ENCODE results near the gene TIMP4. TPM values are rescaled to one million over a fixed set of nuclear protein-coding genes. Genes with fewer than 3 reads are reported as not detected.

Gene TIMP4
- total RNA-seq, 1 experiment from 2014 or later = 15.5 TPM

DNA sequence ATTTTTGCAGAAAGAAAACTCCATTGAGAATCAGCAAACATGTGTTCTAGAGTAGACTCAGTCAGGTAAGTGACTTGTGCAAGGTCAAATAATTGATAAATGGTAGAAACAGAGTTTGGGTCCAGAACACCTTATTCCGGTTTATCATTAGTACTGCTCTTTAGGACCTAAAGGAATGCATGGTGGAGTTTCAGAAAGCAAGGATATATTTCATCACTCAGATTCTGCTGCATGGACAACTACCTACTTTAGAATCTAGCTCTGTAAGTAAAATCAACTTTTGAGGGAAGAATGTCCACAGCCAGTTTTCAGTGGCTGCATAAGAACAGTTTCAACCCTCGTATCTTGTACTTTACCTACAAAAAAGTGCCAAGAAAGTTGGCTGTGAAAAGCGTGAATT, 43.6 kb downstream of the TIMP4 start:
- DNase-seq = no peak
- Histone ChIP-seq H3K4me3 (no peak overlapping the region), H4K20me1 (ENCODE audit: insufficient read depth) (no peaks in the 10 kb centered on the region), H3K4me1 (replicated peaks; ENCODE audit: insufficient read depth) (no peaks in the 10 kb centered on the region), H2AFZ (no peak overlapping the region), H3K27ac (no peak overlapping the region), H3K79me2 (ENCODE audit: low read depth) (no peaks in the 10 kb centered on the region), H3F3A (ENCODE audit: insufficient read depth, low read depth) (no peaks in the 10 kb centered on the region), H3K27me3 (ENCODE audit: insufficient read depth, low read depth) (peaks cover 4% of the 10 kb centered on the region; the same call in 1 of the 2 replicates), H3K4me2 (no peak overlapping the region), H3K9me2 (ENCODE audit: insufficient read depth) (no peaks in the 10 kb centered on the region), H3K36me3 (ENCODE audit: low read depth) (no peaks in the 10 kb centered on the region), H3K9me3 (ENCODE audit: insufficient read depth, low read depth) (0 out of 2 replicates have a peak, but pooled peaks cover 3% of the 10 kb centered on the region)
- no TSS peak for BruUV-seq (replicated peaks)
- intact Hi-C loops (cut with micrococcal nuclease; ENCODE audit: unreplicated experiment) = no loop called here
- ChIA-PET CTCF (no interaction called here), POLR2A (ENCODE audit: unreplicated experiment) (no interaction called here)
- TF ChIP-seq EZH2 (IDR thresholded peaks at IDR 0.05; ENCODE audit: low read depth) = no peak
- no peak for TF ChIP-seq CTCF (conservative IDR thresholded peaks at IDR 0.05)

DNA sequence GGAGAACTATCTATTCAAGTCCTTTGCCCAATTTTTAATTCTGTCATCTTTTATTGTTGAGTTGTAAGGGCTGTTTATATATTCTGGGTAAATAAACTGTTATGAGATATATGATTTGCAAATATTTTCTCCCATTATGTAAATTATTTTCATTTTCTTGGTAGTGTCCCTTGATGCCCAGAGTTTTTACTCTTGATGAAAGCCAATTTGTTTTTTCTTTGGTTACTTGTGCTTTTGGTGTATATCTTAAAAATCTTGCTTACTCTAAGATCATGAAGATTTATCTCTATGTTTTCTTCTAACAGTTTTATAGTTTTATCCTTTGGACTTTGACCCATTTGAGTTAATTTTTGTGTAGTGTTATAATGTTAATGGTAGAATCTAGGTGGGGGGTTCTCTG, 44.5 kb downstream of the TIMP4 start:
- no peaks in the 10 kb centered on the region for H3K36me3 ChIP-seq (ENCODE audit: low read depth)
- no peaks in the 10 kb centered on the region for H4K20me1 ChIP-seq (ENCODE audit: insufficient read depth)
- 0 out of 2 replicates have a peak, but pooled peaks cover 4% of the 10 kb centered on the region for H3K9me3 ChIP-seq (ENCODE audit: insufficient read depth, low read depth)
- DNase-seq = no peak
- H3K79me2 ChIP-seq (ENCODE audit: low read depth) = no peaks in the 10 kb centered on the region
- no peak for TF ChIP-seq EZH2 (IDR thresholded peaks at IDR 0.05; ENCODE audit: low read depth)
- TF ChIP-seq CTCF (conservative IDR thresholded peaks at IDR 0.05) = no peak
- BruUV-seq (replicated peaks) = no TSS peak
- H3K4me1 ChIP-seq (replicated peaks; ENCODE audit: insufficient read depth) = no peaks in the 10 kb centered on the region
- no peaks in the 10 kb centered on the region for H3K9me2 ChIP-seq (ENCODE audit: insufficient read depth)
- H2AFZ ChIP-seq = no peak overlapping the region
- H3K27me3 ChIP-seq (ENCODE audit: insufficient read depth, low read depth) = peaks cover 10% of the 10 kb centered on the region; the same call in 1 of the 2 replicates
- ChIA-PET POLR2A (ENCODE audit: unreplicated experiment) (no interaction called here), CTCF (no interaction called here)
- H3K27ac ChIP-seq = no peak overlapping the region
- intact Hi-C loops (cut with micrococcal nuclease; ENCODE audit: unreplicated experiment) = no loop called here
- no peak overlapping the region for H3K4me2 ChIP-seq
- H3K4me3 ChIP-seq = no peak overlapping the region
- no peaks in the 10 kb centered on the region for H3F3A ChIP-seq (ENCODE audit: insufficient read depth, low read depth)

GRCh38 chr3:12107071-12107713, 51.5 kb downstream of the TIMP4 start:
- H4K20me1 ChIP-seq (ENCODE audit: insufficient read depth) = no peaks in the 10 kb centered on the region
- no peaks in the 10 kb centered on the region for H3K4me1 ChIP-seq (replicated peaks; ENCODE audit: insufficient read depth)
- 0 out of 2 replicates have a peak, but pooled peaks cover 4% of the 10 kb centered on the region for H3K9me3 ChIP-seq (ENCODE audit: insufficient read depth, low read depth)
- H3K4me3 ChIP-seq = no peak overlapping the region
- CTCF ChIA-PET = no interaction called here
- no peaks in the 10 kb centered on the region for H3K36me3 ChIP-seq (ENCODE audit: low read depth)
- H3K4me2 ChIP-seq = no peak overlapping the region
- H3K27ac ChIP-seq = no peak overlapping the region
- DNase-seq = no peak
- no peaks in the 10 kb centered on the region for H3K79me2 ChIP-seq (ENCODE audit: low read depth)
- no peaks in the 10 kb centered on the region for H3K9me2 ChIP-seq (ENCODE audit: insufficient read depth)
- intact Hi-C loops (cut with micrococcal nuclease; ENCODE audit: unreplicated experiment) = no loop called here
- H3K27me3 ChIP-seq (ENCODE audit: insufficient read depth, low read depth) = peaks cover 29% of the 10 kb centered on the region; the same call in 1 of the 2 replicates
- BruUV-seq (replicated peaks) = no TSS peak
- POLR2A ChIA-PET (ENCODE audit: unreplicated experiment) = no interaction called here
- TF ChIP-seq CTCF (conservative IDR thresholded peaks at IDR 0.05) (no peak), EZH2 (IDR thresholded peaks at IDR 0.05; ENCODE audit: low read depth) (no peak)
- no peaks in the 10 kb centered on the region for H3F3A ChIP-seq (ENCODE audit: insufficient read depth, low read depth)
- H2AFZ ChIP-seq = no peak overlapping the region

Other genes with a start within 250 kb of the TIMP4 start
- 0.87 and 1.2 TPM in 2 replicates for gene SYN2, start 154.5 kb downstream of the TIMP4 start, total RNA-seq (2021)
- gene PPARG, start 130.2 kb upstream of the TIMP4 start, total RNA-seq (2021) = 60.2 and 61.5 TPM in 2 replicates